GM18909 (cell line): Measurements from ENCODE around the gene FCAMR.

Experiments used
- ATAC-seq: cut with Tn5 transposase; IDR thresholded peaks from one replicate; pipeline ENCODE4 v1.9.1; 2021; ENCODE audit warnings: mild to moderate bottlenecking; ENCODE audit not compliant: unreplicated experiment, poor library complexity

FCAMR gene

GRCh38 chr1:207001492-207002245 is 31.4 kb upstream of the FCAMR start:
- no peak for ATAC-seq

- no peak for ATAC-seq
Observed at GRCh38 chr1:207000651-207001291, 30.5 kb upstream of the FCAMR start.

GRCh38 chr1:206998816-206999215 is 28.6 kb upstream of the FCAMR start:
- ATAC-seq = no peak

GRCh38 chr1:206992790-206993189 is 22.5 kb upstream of the FCAMR start:
- ATAC-seq = no peak

- no peak for ATAC-seq
Observed at GRCh38 chr1:206987873-206988272, 17.6 kb upstream of the FCAMR start.

GRCh38 chr1:206986885-206987284 is 16.6 kb upstream of the FCAMR start:
- ATAC-seq = no peak

- ATAC-seq = no peak
Observed at GRCh38 chr1:206986402-206986801, 16.1 kb upstream of the FCAMR start.

GRCh38 chr1:206985162-206985749 is 15.0 kb upstream of the FCAMR start:
- ATAC-seq = no peak

GRCh38 chr1:206982216-206982615 is 12.0 kb upstream of the FCAMR start:
- no peak for ATAC-seq

- ATAC-seq = no peak
Observed at GRCh38 chr1:206979379-206980043, 9.3 kb upstream of the FCAMR start.

GRCh38 chr1:206978259-206978658 is 8.0 kb upstream of the FCAMR start:
- no peak for ATAC-seq

GRCh38 chr1:206975306-206975705 is 5.0 kb upstream of the FCAMR start:
- no peak for ATAC-seq

GRCh38 chr1:206974140-206974539 is 3.9 kb upstream of the FCAMR start:
- ATAC-seq = no peak

- ATAC-seq = no peak
Observed at GRCh38 chr1:206972728-206973127, 2.5 kb upstream of the FCAMR start.

GRCh38 chr1:206971029-206971655 is 882 bp upstream of the FCAMR start:
- no peak for ATAC-seq

- no peak for ATAC-seq
Observed at GRCh38 chr1:206969090-206969489, 1.2 kb downstream of the FCAMR start.

- peak; percentile 52 for ATAC-seq
Observed at GRCh38 chr1:206967096-206967849, 3.0 kb downstream of the FCAMR start.

- no peak for ATAC-seq
Observed at GRCh38 chr1:206965781-206966180, 4.5 kb downstream of the FCAMR start.

- ATAC-seq = no peak
Observed at GRCh38 chr1:206963740-206964139, 6.5 kb downstream of the FCAMR start.

GRCh38 chr1:206963119-206963712 is 7.0 kb downstream of the FCAMR start:
- ATAC-seq = no peak
